ENCODE measurements around the gene PSMC5. TPM values are rescaled to one million over a fixed set of nuclear protein-coding genes. Genes with fewer than 3 reads are reported as not detected.
A peak's percentile ranks its signal among the peaks of the same experiment; 100 is the strongest.
"Not testable (repeated sequence)": the region's sequence is repeated elsewhere in the genome, so short reads cannot be mapped to it uniquely, and the experiment has no call there.

Gene PSMC5
- total and polyA plus RNA-seq, 2 experiments from 2014 or later = 93.1 to 199 TPM

- ATAC-seq (peak; percentile 92), DNase-seq (ENCODE audit: low spot score) (peak; percentile 51)
- not testable (repeated sequence) for H3K4me3 ChIP-seq; H3F3A ChIP-seq (replicated peaks; ENCODE audit: low read depth); H3K79me2 ChIP-seq (replicated peaks; ENCODE audit: insufficient read depth); H4K20me1 ChIP-seq (replicated peaks; ENCODE audit: insufficient read depth); H3K4me2 ChIP-seq; H3K27ac ChIP-seq (ENCODE audit: low read depth); H3K36me3 ChIP-seq (ENCODE audit: insufficient read depth); H3K4me3 Mint-ChIP-seq; H3K27ac Mint-ChIP-seq; H3K9me3 Mint-ChIP-seq; H3K9me2 ChIP-seq (ENCODE audit: insufficient read depth); H3K27me3 Mint-ChIP-seq (ENCODE audit: insufficient read depth, low read depth, poor library complexity); H3K36me3 Mint-ChIP-seq (ENCODE audit: low read depth); H3K4me1 ChIP-seq (ENCODE audit: insufficient read depth); H3K27me3 ChIP-seq (ENCODE audit: insufficient read depth)
- TF ChIP-seq CTCF (conservative IDR thresholded peaks at IDR 0.05; ENCODE audit: low read depth in 2 of 2) = peak in 1 of 2 experiments; percentile 56; a peak in 2 of 4 replicates
- H3K4me1 Mint-ChIP-seq = peaks cover 11% of the 10 kb centered on the region; the same call in 2 of the 3 replicates
- H2AFZ ChIP-seq = 0 out of 2 replicates have a peak overlapping the region, but pooled peaks have one; percentile 16
Observed at GRCh38 chr17:63866625-63867024, 39.4 kb downstream of the PSMC5 start.

GRCh38 chr17:63869491-63870291 is 42.5 kb downstream of the PSMC5 start:
- H3K27ac Mint-ChIP-seq; H3K9me3 Mint-ChIP-seq; H3K9me2 ChIP-seq (ENCODE audit: insufficient read depth); H3F3A ChIP-seq (replicated peaks; ENCODE audit: low read depth); H3K36me3 ChIP-seq (ENCODE audit: insufficient read depth); H3K4me3 Mint-ChIP-seq; H4K20me1 ChIP-seq (replicated peaks; ENCODE audit: insufficient read depth); H3K27ac ChIP-seq (ENCODE audit: low read depth); H3K27me3 ChIP-seq (ENCODE audit: insufficient read depth); H3K4me1 ChIP-seq (ENCODE audit: insufficient read depth); H3K27me3 Mint-ChIP-seq (ENCODE audit: insufficient read depth, low read depth, poor library complexity); H3K36me3 Mint-ChIP-seq (ENCODE audit: low read depth); H2AFZ ChIP-seq; H3K79me2 ChIP-seq (replicated peaks; ENCODE audit: insufficient read depth); H3K4me2 ChIP-seq; H3K4me3 ChIP-seq: not testable (repeated sequence)
- ATAC-seq (peak; percentile 31), DNase-seq (ENCODE audit: low spot score) (peak; percentile 28)
- peak; percentile 37 to 43 for TF ChIP-seq CTCF (conservative IDR thresholded peaks at IDR 0.05; ENCODE audit: low read depth in 2 of 2)
- peaks cover 13% of the 10 kb centered on the region; the same call in 2 of the 3 replicates for H3K4me1 Mint-ChIP-seq

GRCh38 chr17:63870292-63870665 is 43.0 kb downstream of the PSMC5 start:
- ATAC-seq; H3F3A ChIP-seq (replicated peaks; ENCODE audit: low read depth); H4K20me1 ChIP-seq (replicated peaks; ENCODE audit: insufficient read depth); H3K36me3 Mint-ChIP-seq (ENCODE audit: low read depth); H3K4me3 ChIP-seq; H3K36me3 ChIP-seq (ENCODE audit: insufficient read depth); H3K79me2 ChIP-seq (replicated peaks; ENCODE audit: insufficient read depth); H3K9me2 ChIP-seq (ENCODE audit: insufficient read depth); H3K27ac ChIP-seq (ENCODE audit: low read depth); H2AFZ ChIP-seq; H3K27ac Mint-ChIP-seq; H3K27me3 Mint-ChIP-seq (ENCODE audit: insufficient read depth, low read depth, poor library complexity); H3K4me3 Mint-ChIP-seq; H3K27me3 ChIP-seq (ENCODE audit: insufficient read depth); H3K9me3 Mint-ChIP-seq; H3K4me1 ChIP-seq (ENCODE audit: insufficient read depth); H3K4me2 ChIP-seq; DNase-seq (ENCODE audit: low spot score): not testable (repeated sequence)
- H3K4me1 Mint-ChIP-seq = peaks cover 13% of the 10 kb centered on the region

GRCh38 chr17:63871646-63872365 is 44.6 kb downstream of the PSMC5 start:
- not testable (repeated sequence) for H3F3A ChIP-seq (replicated peaks; ENCODE audit: low read depth); H2AFZ ChIP-seq; H3K27me3 Mint-ChIP-seq (ENCODE audit: insufficient read depth, low read depth, poor library complexity); H3K27ac Mint-ChIP-seq; H3K4me3 ChIP-seq; H3K4me1 ChIP-seq (ENCODE audit: insufficient read depth); H3K27ac ChIP-seq (ENCODE audit: low read depth); H3K79me2 ChIP-seq (replicated peaks; ENCODE audit: insufficient read depth); H3K27me3 ChIP-seq (ENCODE audit: insufficient read depth); H3K4me3 Mint-ChIP-seq; H3K9me2 ChIP-seq (ENCODE audit: insufficient read depth); H3K9me3 Mint-ChIP-seq; H4K20me1 ChIP-seq (replicated peaks; ENCODE audit: insufficient read depth); H3K4me2 ChIP-seq; H3K36me3 ChIP-seq (ENCODE audit: insufficient read depth); DNase-seq (ENCODE audit: low spot score); H3K4me1 Mint-ChIP-seq; ATAC-seq; H3K36me3 Mint-ChIP-seq (ENCODE audit: low read depth)

GRCh38 chr17:63873577-63873976 is 46.3 kb downstream of the PSMC5 start, which contains the start of gene CSH2:
Gene CSH2, minus strand, starts transcription at chr17:63873677. Its CDS starts 63 bp downstream, at chr17:63873614.
- not testable (repeated sequence) for H3K4me1 Mint-ChIP-seq; H3F3A ChIP-seq (replicated peaks; ENCODE audit: low read depth)

More at GRCh38 chr17:63873577-63873976, 46.3 kb downstream of the PSMC5 start, which contains the start of gene CSH2:
- H3K27ac ChIP-seq (ENCODE audit: low read depth); H3K36me3 Mint-ChIP-seq (ENCODE audit: low read depth); H3K27me3 ChIP-seq (ENCODE audit: insufficient read depth); H3K36me3 ChIP-seq (ENCODE audit: insufficient read depth); H3K4me2 ChIP-seq; H3K4me3 Mint-ChIP-seq; H3K9me3 Mint-ChIP-seq; ATAC-seq; H2AFZ ChIP-seq; H4K20me1 ChIP-seq (replicated peaks; ENCODE audit: insufficient read depth); H3K27me3 Mint-ChIP-seq (ENCODE audit: insufficient read depth, low read depth, poor library complexity); H3K9me2 ChIP-seq (ENCODE audit: insufficient read depth); H3K79me2 ChIP-seq (replicated peaks; ENCODE audit: insufficient read depth); H3K4me1 ChIP-seq (ENCODE audit: insufficient read depth); H3K4me3 ChIP-seq; DNase-seq (ENCODE audit: low spot score): not testable (repeated sequence)
- H3K27ac Mint-ChIP-seq = peak within 1 kb of the TSS; percentile 66; the same call in 1 of the 2 replicates
